ENCODE data around the gene GPR15LG.

GRCh38 chr10:84166620-84167288 is 6.8 kb upstream of the GPR15LG start:
- no peak for TF ChIP-seq CTCF (IDR thresholded peaks at IDR 0.05)
- TF ChIP-seq POLR2A (IDR thresholded peaks at IDR 0.05), result no peak
- TF ChIP-seq EP300 (IDR thresholded peaks at IDR 0.05), result no peak
- no peak for TF ChIP-seq POLR2AphosphoS5 (IDR thresholded peaks at IDR 0.05)

Measured in suprapubic skin (tissue), 4 donors.